Measurements from ENCODE around the gene NOS2.
"Not testable (repeated sequence)": the region's sequence is repeated elsewhere in the genome, so short reads cannot be mapped to it uniquely, and the experiment has no call there.

Gene NOS2

GRCh38 chr17:27846042-27846655 lies 45.8 kb upstream of the NOS2 start:
- H3K9me2 ChIP-seq (ENCODE audit: low read depth, low read length) = no peaks in the 10 kb centered on the region
- H3K9ac ChIP-seq (ENCODE audit: low read length) = no peak overlapping the region
- H3K79me2 ChIP-seq (ENCODE audit: insufficient read depth, low read length) = no peaks in the 10 kb centered on the region
- H3K27ac ChIP-seq (ENCODE audit: low read depth, low read length, poor library complexity, severe bottlenecking) = no peak overlapping the region
- H3F3A ChIP-seq (ENCODE audit: insufficient read depth, low read length) = no peaks in the 10 kb centered on the region
- H3K4me1 ChIP-seq (ENCODE audit: insufficient read depth, low read length, severe bottlenecking) = no peaks in the 10 kb centered on the region
- no peaks in the 10 kb centered on the region for H4K20me1 ChIP-seq (ENCODE audit: insufficient read depth, low read length)
- no peaks in the 10 kb centered on the region for H3K36me3 ChIP-seq (ENCODE audit: insufficient read depth, low read length)
- no peak for TF ChIP-seq EZH2 (IDR thresholded peaks at IDR 0.05; ENCODE audit: borderline replicate concordance, low read length)
- no peak for TF ChIP-seq CTCF (IDR thresholded peaks at IDR 0.05; ENCODE audit: low read length)
- no peak overlapping the region for H2AFZ ChIP-seq (ENCODE audit: low read length)
- H3K9me3 ChIP-seq (ENCODE audit: low read length) = no peaks in the 10 kb centered on the region
- H3K27me3 ChIP-seq (ENCODE audit: insufficient read depth, low read length) = peaks cover 4% of the 10 kb centered on the region; the same call in 1 of the 2 replicates
- no peak overlapping the region for H3K4me2 ChIP-seq (ENCODE audit: low read length)
- H3K4me3 ChIP-seq (ENCODE audit: low read depth, low read length, poor library complexity, severe bottlenecking) = no peak overlapping the region

- Histone ChIP-seq H3F3A (ENCODE audit: insufficient read depth, low read length) (no peaks in the 10 kb centered on the region), H3K9ac (ENCODE audit: low read length) (no peak overlapping the region), H3K4me3 (ENCODE audit: low read depth, low read length, poor library complexity, severe bottlenecking) (no peak overlapping the region), H3K4me1 (ENCODE audit: insufficient read depth, low read length, severe bottlenecking) (no peaks in the 10 kb centered on the region), H3K79me2 (ENCODE audit: insufficient read depth, low read length) (no peaks in the 10 kb centered on the region), H3K27me3 (ENCODE audit: insufficient read depth, low read length) (peaks cover 4% of the 10 kb centered on the region; the same call in 1 of the 2 replicates), H3K9me3 (ENCODE audit: low read length) (no peaks in the 10 kb centered on the region), H3K27ac (ENCODE audit: low read depth, low read length, poor library complexity, severe bottlenecking) (no peak overlapping the region), H3K9me2 (ENCODE audit: low read depth, low read length) (no peaks in the 10 kb centered on the region), H3K4me2 (ENCODE audit: low read length) (no peak overlapping the region), H3K36me3 (ENCODE audit: insufficient read depth, low read length) (no peaks in the 10 kb centered on the region), H2AFZ (ENCODE audit: low read length) (no peak overlapping the region), H4K20me1 (ENCODE audit: insufficient read depth, low read length) (no peaks in the 10 kb centered on the region)
- TF ChIP-seq EZH2 (IDR thresholded peaks at IDR 0.05; ENCODE audit: borderline replicate concordance, low read length) (no peak), CTCF (IDR thresholded peaks at IDR 0.05; ENCODE audit: low read length) (no peak)
Observed at GRCh38 chr17:27845264-27846041, 45.1 kb upstream of the NOS2 start.

GRCh38 chr17:27840688-27841087 lies 40.4 kb upstream of the NOS2 start:
- no peak overlapping the region for H3K4me3 ChIP-seq (ENCODE audit: low read depth, low read length, poor library complexity, severe bottlenecking)
- TF ChIP-seq EZH2 (IDR thresholded peaks at IDR 0.05; ENCODE audit: borderline replicate concordance, low read length) (no peak), CTCF (IDR thresholded peaks at IDR 0.05; ENCODE audit: low read length) (no peak)
- H3K4me2 ChIP-seq (ENCODE audit: low read length) = no peak overlapping the region
- H3F3A ChIP-seq (ENCODE audit: insufficient read depth, low read length) = no peaks in the 10 kb centered on the region
- H3K9ac ChIP-seq (ENCODE audit: low read length) = no peak overlapping the region
- no peaks in the 10 kb centered on the region for H3K36me3 ChIP-seq (ENCODE audit: insufficient read depth, low read length)
- H3K27ac ChIP-seq (ENCODE audit: low read depth, low read length, poor library complexity, severe bottlenecking) = no peak overlapping the region
- no peaks in the 10 kb centered on the region for H3K79me2 ChIP-seq (ENCODE audit: insufficient read depth, low read length)
- peaks cover 4% of the 10 kb centered on the region; the same call in 1 of the 2 replicates for H3K27me3 ChIP-seq (ENCODE audit: insufficient read depth, low read length)
- H2AFZ ChIP-seq (ENCODE audit: low read length) = no peak overlapping the region
- H3K9me3 ChIP-seq (ENCODE audit: low read length) = no peaks in the 10 kb centered on the region
- no peaks in the 10 kb centered on the region for H4K20me1 ChIP-seq (ENCODE audit: insufficient read depth, low read length)
- no peaks in the 10 kb centered on the region for H3K9me2 ChIP-seq (ENCODE audit: low read depth, low read length)
- no peaks in the 10 kb centered on the region for H3K4me1 ChIP-seq (ENCODE audit: insufficient read depth, low read length, severe bottlenecking)

GRCh38 chr17:27840406-27840678 lies 40.0 kb upstream of the NOS2 start:
- H3K9ac ChIP-seq (ENCODE audit: low read length); H3F3A ChIP-seq (ENCODE audit: insufficient read depth, low read length); H3K36me3 ChIP-seq (ENCODE audit: insufficient read depth, low read length); H3K4me1 ChIP-seq (ENCODE audit: insufficient read depth, low read length, severe bottlenecking); H3K9me3 ChIP-seq (ENCODE audit: low read length); H3K27ac ChIP-seq (ENCODE audit: low read depth, low read length, poor library complexity, severe bottlenecking); H3K79me2 ChIP-seq (ENCODE audit: insufficient read depth, low read length); H2AFZ ChIP-seq (ENCODE audit: low read length); H3K27me3 ChIP-seq (ENCODE audit: insufficient read depth, low read length); H3K4me3 ChIP-seq (ENCODE audit: low read depth, low read length, poor library complexity, severe bottlenecking); H3K9me2 ChIP-seq (ENCODE audit: low read depth, low read length); H3K4me2 ChIP-seq (ENCODE audit: low read length); H4K20me1 ChIP-seq (ENCODE audit: insufficient read depth, low read length): not testable (repeated sequence)

- not testable (repeated sequence) for H3K27me3 ChIP-seq (ENCODE audit: insufficient read depth, low read length); H3K9ac ChIP-seq (ENCODE audit: low read length); H3F3A ChIP-seq (ENCODE audit: insufficient read depth, low read length); H3K4me2 ChIP-seq (ENCODE audit: low read length); H3K79me2 ChIP-seq (ENCODE audit: insufficient read depth, low read length); H3K27ac ChIP-seq (ENCODE audit: low read depth, low read length, poor library complexity, severe bottlenecking); H3K4me3 ChIP-seq (ENCODE audit: low read depth, low read length, poor library complexity, severe bottlenecking); H3K9me3 ChIP-seq (ENCODE audit: low read length); H2AFZ ChIP-seq (ENCODE audit: low read length); H3K9me2 ChIP-seq (ENCODE audit: low read depth, low read length); H4K20me1 ChIP-seq (ENCODE audit: insufficient read depth, low read length); H3K36me3 ChIP-seq (ENCODE audit: insufficient read depth, low read length); H3K4me1 ChIP-seq (ENCODE audit: insufficient read depth, low read length, severe bottlenecking)
Observed at GRCh38 chr17:27839571-27840405, 39.5 kb upstream of the NOS2 start.
